ENCODE data around the gene RHOH.
A peak's percentile ranks its signal among the peaks of the same experiment; 100 is the strongest.
"Not testable (repeated sequence)": the region's sequence is repeated elsewhere in the genome, so short reads cannot be mapped to it uniquely, and the experiment has no call there.

RHOH gene

DNA sequence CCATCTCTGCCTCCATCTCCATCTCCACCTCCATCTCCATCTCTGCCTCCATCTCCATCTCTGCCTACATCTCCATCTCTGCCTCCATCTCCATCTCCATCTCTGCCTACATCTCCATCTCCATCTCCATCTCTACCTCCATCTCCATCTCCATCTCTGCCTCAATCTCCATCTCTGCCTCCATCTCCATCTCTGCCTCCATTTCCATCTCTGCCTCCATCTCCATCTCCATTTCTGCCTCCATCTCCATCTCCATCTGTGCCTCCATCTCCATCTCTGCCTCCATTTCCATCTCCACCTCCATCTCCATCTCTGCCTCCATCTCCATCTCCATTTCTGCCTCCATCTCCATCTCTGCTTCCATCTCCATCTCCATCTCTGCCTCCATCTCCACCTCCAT lies 98.2 kb downstream of the RHOH start:
- H3K18ac ChIP-seq (ENCODE audit: low read depth in 1 of 2, low read length in 2 of 2); H2BK12ac ChIP-seq (ENCODE audit: low read length in 2 of 2); H2AFZ ChIP-seq (ENCODE audit: low read depth, low read length); H2BK15ac ChIP-seq (ENCODE audit: low read depth, poor library complexity, severe bottlenecking); H4K8ac ChIP-seq (ENCODE audit: low read length); H3K4me2 ChIP-seq (ENCODE audit: low read length, poor library complexity, severe bottlenecking); H2BK5ac ChIP-seq (ENCODE audit: low read depth, low read length, poor library complexity, severe bottlenecking); H3K23ac ChIP-seq (ENCODE audit: low read length in 2 of 2); H3K4me1 ChIP-seq (ENCODE audit: control insufficient read depth, insufficient read depth, low read depth, low read length); H2AK5ac ChIP-seq (ENCODE audit: low read length, severe bottlenecking); H3K9me3 ChIP-seq (ENCODE audit: control insufficient read depth, low read length); H3K4me3 ChIP-seq (ENCODE audit: insufficient read depth in 1 of 2, low read depth in 1 of 2, low read length in 2 of 2); H3K9ac ChIP-seq (ENCODE audit: low read length); H3K27me3 ChIP-seq (ENCODE audit: control insufficient read depth in 1 of 2, insufficient read depth in 1 of 2, low read length in 2 of 2); H4K91ac ChIP-seq (ENCODE audit: low read length); H3K4ac ChIP-seq (ENCODE audit: low read depth in 1 of 2, low read length in 2 of 2); DNase-seq; H2BK120ac ChIP-seq (ENCODE audit: low read depth, low read length); H3K79me1 ChIP-seq (replicated peaks; ENCODE audit: low read length, poor library complexity, severe bottlenecking); H3K36me3 ChIP-seq (ENCODE audit: control insufficient read depth in 1 of 2, insufficient read depth in 2 of 2, low read depth in 1 of 2, low read length in 2 of 2); H3K27ac ChIP-seq (ENCODE audit: low read length, poor library complexity, severe bottlenecking): not testable (repeated sequence)
- H3K14ac ChIP-seq (ENCODE audit: low read length in 2 of 2) = peak overlapping the region in 1 of 2 experiments; percentile 8

- Histone ChIP-seq H3K4me1 (ENCODE audit: control insufficient read depth, insufficient read depth, low read depth, low read length) (no peaks in the 10 kb centered on the region), H4K8ac (ENCODE audit: low read length) (no peak overlapping the region), H3K79me1 (replicated peaks; ENCODE audit: low read length, poor library complexity, severe bottlenecking) (no peaks in the 10 kb centered on the region), H3K23ac (ENCODE audit: low read length in 2 of 2) (no peak overlapping the region), H2AK5ac (ENCODE audit: low read length, severe bottlenecking) (no peak overlapping the region), H2AFZ (ENCODE audit: low read depth, low read length) (no peak overlapping the region), H3K4me2 (ENCODE audit: low read length, poor library complexity, severe bottlenecking) (no peak overlapping the region), H3K4ac (ENCODE audit: low read depth in 1 of 2, low read length in 2 of 2) (no peak overlapping the region), H3K36me3 (ENCODE audit: control insufficient read depth in 1 of 2, insufficient read depth in 2 of 2, low read depth in 1 of 2, low read length in 2 of 2) (no peaks in the 10 kb centered on the region), H4K91ac (ENCODE audit: low read length) (no peak overlapping the region), H3K27me3 (ENCODE audit: control insufficient read depth in 1 of 2, insufficient read depth in 1 of 2, low read length in 2 of 2) (no peaks in the 10 kb centered on the region), H2BK5ac (ENCODE audit: low read depth, low read length, poor library complexity, severe bottlenecking) (no peak overlapping the region), H3K27ac (ENCODE audit: low read length, poor library complexity, severe bottlenecking) (no peak overlapping the region), H3K4me3 (ENCODE audit: insufficient read depth in 1 of 2, low read depth in 1 of 2, low read length in 2 of 2) (no peak overlapping the region), H3K9ac (ENCODE audit: low read length) (no peak overlapping the region), H2BK12ac (ENCODE audit: low read length in 2 of 2) (no peak overlapping the region), H3K18ac (ENCODE audit: low read depth in 1 of 2, low read length in 2 of 2) (no peak overlapping the region), H3K9me3 (ENCODE audit: control insufficient read depth, low read length) (peaks cover 4% of the 10 kb centered on the region), H2BK120ac (ENCODE audit: low read depth, low read length) (no peak overlapping the region), H3K14ac (ENCODE audit: low read length in 2 of 2) (no peak overlapping the region), H2BK15ac (ENCODE audit: low read depth, poor library complexity, severe bottlenecking) (no peak overlapping the region)
- 93% methylated on average over 4 of the region's 4 CpGs for WGBS
- no peak for DNase-seq
Observed at GRCh38 chr4:40295572-40295971, 98.7 kb downstream of the RHOH start.

All from mesenchymal stem cell (in vitro differentiated cells and primary cell).